Hindlimb muscle (tissue), 1 donor: ENCODE measurements around the gene KLK1. TPM values are rescaled to one million over a fixed set of nuclear protein-coding genes. Genes with fewer than 3 reads are reported as not detected.

Experiments used
- DNase-seq: peaks from one replicate; pipeline ENCODE4 v3.0.0-alpha.2; 2013
- polyA plus RNA-seq: library from polyadenylated mRNA; unstranded; fragments of 120-200 nt; gene quantifications from one replicate; pipeline ENCODE4 v1.2.1, GENCODE V29; 2013; ENCODE audit not compliant: insufficient read length

Gene KLK1
- 0.27 TPM for polyA plus RNA-seq

DNA sequence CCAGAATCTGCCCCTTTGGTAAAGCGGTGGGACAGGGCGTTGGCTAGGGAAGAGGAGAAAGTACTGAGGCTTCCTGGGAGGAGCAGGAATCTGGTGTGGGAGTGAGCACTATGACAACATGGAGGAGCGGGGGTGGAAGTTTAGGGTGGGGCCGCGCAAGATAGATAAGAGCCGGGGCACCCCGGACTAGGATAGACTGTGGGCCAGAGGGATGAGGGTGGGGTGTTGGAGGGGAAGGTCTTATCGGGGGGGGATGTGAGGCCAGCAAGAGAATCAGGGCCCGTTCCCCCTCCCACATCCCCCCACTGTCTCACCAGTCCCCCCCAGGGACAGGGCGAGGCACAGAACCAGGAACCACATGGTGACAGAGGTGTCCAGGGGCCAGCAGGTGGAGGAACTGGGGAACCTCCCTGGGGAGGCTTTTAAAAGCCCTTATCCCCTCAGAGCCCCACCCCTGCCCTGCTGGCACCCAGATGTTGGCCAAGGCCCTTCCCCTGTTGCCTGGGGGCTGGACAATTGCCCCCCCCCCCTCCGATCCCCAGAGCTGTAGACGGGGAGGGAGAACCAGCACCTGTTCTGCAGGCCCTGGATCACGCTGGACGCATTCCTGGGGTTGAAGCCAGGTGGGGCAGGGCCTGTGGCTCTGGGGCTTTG, at the start of gene KLK1:
Gene KLK1, minus strand, starts transcription at position 399 of the 654 bp plus-strand sequence. Its CDS starts 39 bp downstream, at position 360.
- DNase-seq, result no peak

DNA sequence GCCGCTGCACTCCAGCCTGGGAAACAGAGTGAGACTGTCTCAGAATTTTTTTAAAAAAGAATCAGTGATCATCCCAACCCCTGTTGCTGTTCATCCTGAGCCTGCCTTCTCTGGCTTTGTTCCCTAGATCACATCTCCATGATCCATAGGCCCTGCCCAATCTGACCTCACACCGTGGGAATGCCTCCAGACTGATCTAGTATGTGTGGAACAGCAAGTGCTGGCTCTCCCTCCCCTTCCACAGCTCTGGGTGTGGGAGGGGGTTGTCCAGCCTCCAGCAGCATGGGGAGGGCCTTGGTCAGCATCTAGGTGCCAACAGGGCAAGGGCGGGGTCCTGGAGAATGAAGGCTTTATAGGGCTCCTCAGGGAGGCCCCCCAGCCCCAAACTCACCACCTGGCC, 49.5 kb upstream of the KLK1 start, which contains the start of gene KLK2:
Gene KLK2, plus strand, starts transcription at position 384 of the 400 bp plus-strand sequence. CDS start 35 bp downstream, outside the sequence.
- no peak for DNase-seq

DNA sequence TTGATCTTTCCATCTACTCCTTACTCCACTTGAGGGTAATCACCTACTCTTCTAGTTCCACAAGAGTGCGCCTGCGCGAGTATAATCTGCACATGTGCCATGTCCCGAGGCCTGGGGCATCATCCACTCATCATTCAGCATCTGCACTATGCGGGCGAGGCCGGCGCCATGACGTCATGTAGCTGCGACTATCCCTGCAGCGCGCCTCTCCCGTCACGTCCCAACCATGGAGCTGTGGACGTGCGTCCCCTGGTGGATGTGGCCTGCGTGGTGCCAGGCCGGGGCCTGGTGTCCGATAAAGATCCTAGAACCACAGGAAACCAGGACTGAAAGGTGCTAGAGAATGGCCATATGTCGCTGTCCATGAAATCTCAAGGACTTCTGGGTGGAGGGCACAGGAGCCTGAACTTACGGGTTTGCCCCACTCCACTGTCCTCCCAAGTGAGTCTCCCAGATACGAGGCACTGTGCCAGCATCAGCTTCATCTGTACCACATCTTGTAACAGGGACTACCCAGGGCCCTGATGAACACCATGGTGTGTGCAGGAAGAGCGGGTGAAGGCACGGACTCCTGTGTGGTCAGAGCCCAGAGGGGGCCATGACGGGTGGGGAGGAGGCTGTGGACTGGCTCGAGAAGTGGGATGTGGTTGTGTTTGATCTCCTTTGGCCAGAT, 47.0 kb upstream of the KLK1 start:
- DNase-seq, result no peak

DNA sequence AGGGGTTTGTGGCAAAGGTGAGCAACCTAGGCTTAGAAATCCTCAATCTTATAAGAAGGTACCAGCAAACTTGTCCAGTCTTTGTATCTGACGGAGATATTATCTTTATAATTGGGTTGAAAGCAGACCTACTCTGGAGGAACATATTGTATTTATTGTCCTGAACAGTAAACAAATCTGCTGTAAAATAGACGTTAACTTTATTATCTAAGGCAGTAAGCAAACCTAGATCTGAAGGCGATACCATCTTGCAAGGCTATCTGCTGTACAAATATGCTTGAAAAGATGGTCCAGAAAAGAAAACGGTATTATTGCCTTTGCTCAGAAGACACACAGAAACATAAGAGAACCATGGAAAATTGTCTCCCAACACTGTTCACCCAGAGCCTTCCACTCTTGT, 45.9 kb upstream of the KLK1 start:
- no peak for DNase-seq

DNA sequence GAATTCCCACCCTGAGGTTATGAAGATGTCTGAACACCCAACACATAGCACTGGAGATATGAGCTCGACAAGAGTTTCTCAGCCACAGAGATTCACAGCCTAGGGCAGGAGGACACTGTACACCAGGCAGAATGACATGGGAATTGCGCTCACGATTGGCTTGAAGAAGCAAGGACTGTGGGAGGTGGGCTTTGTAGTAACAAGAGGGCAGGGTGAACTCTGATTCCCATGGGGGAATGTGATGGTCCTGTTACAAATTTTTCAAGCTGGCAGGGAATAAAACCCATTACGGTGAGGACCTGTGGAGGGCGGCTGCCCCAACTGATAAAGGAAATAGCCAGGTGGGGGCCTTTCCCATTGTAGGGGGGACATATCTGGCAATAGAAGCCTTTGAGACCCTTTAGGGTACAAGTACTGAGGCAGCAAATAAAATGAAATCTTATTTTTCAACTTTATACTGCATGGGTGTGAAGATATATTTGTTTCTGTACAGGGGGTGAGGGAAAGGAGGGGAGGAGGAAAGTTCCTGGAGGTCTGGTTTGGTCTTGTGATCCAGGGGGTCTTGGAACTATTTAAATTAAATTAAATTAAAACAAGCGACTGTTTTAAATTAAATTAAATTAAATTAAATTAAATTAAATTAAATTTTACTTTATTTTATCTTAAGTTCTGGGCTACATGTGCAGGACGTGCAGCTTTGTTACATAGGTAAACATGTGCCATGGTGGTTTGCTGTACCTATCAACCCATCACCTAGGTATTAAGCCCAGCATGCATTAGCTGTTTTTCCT, 38.1 kb upstream of the KLK1 start:
- no peak for DNase-seq

DNA sequence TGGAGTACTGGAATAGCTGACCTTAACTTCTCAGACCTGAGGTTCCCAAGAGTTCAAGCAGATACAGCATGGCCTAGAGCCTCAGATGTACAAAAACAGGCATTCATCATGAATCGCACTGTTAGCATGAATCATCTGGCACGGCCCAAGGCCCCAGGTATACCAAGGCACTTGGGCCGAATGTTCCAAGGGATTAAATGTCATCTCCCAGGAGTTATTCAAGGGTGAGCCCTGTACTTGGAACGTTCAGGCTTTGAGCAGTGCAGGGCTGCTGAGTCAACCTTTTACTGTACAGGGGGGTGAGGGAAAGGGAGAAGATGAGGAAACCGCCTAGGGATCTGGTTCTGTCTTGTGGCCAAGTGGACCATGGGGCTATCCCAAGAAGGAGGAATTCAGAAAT, 37.4 kb upstream of the KLK1 start:
- no peak for DNase-seq

DNA sequence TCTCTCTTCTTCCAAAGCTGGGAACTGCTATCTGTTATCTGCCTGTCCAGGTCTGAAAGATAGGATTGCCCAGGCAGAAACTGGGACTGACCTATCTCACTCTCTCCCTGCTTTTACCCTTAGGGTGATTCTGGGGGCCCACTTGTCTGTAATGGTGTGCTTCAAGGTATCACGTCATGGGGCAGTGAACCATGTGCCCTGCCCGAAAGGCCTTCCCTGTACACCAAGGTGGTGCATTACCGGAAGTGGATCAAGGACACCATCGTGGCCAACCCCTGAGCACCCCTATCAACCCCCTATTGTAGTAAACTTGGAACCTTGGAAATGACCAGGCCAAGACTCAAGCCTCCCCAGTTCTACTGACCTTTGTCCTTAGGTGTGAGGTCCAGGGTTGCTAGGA, 36.3 kb upstream of the KLK1 start:
- DNase-seq, result no peak

DNA sequence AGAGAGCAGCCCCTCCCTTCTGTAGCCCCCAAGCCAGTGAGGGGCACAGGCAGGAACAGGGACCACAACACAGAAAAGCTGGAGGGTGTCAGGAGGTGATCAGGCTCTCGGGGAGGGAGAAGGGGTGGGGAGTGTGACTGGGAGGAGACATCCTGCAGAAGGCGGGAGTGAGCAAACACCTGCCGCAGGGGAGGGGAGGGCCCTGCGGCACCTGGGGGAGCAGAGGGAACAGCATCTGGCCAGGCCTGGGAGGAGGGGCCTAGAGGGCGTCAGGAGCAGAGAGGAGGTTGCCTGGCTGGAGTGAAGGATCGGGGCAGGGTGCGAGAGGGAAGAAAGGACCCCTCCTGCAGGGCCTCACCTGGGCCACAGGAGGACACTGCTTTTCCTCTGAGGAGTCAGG, 35.3 kb upstream of the KLK1 start:
- no peak for DNase-seq

DNA sequence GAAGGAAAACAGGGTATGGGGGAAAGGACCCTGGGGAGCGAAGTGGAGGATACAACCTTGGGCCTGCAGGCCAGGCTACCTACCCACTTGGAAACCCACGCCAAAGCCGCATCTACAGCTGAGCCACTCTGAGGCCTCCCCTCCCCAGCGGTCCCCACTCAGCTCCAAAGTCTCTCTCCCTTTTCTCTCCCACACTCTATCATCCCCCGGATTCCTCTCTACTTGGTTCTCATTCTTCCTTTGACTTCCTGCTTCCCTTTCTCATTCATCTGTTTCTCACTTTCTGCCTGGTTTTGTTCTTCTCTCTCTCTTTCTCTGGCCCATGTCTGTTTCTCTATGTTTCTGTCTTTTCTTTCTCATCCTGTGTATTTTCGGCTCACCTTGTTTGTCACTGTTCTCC, 33.8 kb upstream of the KLK1 start:
- no peak for DNase-seq

DNA sequence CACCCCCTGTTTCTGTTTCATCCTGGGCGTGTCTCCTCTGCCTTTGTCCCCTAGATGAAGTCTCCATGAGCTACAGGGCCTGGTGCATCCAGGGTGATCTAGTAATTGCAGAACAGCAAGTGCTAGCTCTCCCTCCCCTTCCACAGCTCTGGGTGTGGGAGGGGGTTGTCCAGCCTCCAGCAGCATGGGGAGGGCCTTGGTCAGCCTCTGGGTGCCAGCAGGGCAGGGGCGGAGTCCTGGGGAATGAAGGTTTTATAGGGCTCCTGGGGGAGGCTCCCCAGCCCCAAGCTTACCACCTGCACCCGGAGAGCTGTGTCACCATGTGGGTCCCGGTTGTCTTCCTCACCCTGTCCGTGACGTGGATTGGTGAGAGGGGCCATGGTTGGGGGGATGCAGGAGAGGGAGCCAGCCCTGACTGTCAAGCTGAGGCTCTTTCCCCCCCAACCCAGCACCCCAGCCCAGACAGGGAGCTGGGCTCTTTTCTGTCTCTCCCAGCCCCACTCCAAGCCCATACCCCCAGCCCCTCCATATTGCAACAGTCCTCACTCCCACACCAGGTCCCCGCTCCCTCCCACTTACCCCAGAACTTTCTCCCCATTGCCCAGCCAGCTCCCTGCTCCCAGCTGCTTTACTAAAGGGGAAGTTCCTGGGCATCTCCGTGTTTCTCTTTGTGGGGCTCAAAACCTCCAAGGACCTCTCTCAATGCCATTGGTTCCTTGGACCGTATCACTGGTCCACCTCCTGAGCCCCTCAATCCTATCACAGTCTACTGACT, 31.2 kb upstream of the KLK1 start, which contains the start of gene KLK3:
Gene KLK3, plus strand, starts transcription at position 280 of the 775 bp plus-strand sequence. Its CDS starts 41 bp downstream, at position 321.
- DNase-seq, result no peak

DNA sequence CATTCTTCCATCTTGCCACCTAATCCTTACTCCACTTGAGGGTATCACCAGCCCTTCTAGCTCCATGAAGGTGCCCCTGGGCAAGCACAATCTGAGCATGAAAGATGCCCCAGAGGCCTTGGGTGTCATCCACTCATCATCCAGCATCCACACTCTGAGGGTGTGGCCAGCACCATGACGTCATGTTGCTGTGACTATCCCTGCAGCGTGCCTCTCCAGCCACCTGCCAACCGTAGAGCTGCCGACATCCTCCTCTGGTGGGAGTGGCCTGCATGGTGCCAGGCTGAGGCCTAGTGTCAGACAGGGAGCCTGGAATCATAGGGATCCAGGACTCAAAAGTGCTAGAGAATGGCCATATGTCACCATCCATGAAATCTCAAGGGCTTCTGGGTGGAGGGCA, 28.0 kb upstream of the KLK1 start:
- DNase-seq, result no peak

DNA sequence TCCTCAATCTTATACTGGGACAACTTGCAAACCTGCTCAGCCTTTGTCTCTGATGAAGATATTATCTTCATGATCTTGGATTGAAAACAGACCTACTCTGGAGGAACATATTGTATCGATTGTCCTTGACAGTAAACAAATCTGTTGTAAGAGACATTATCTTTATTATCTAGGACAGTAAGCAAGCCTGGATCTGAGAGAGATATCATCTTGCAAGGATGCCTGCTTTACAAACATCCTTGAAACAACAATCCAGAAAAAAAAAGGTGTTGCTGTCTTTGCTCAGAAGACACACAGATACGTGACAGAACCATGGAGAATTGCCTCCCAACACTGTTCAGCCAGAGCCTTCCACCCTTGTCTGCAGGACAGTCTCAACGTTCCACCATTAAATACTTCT, 27.2 kb upstream of the KLK1 start:
- no peak for DNase-seq

DNA sequence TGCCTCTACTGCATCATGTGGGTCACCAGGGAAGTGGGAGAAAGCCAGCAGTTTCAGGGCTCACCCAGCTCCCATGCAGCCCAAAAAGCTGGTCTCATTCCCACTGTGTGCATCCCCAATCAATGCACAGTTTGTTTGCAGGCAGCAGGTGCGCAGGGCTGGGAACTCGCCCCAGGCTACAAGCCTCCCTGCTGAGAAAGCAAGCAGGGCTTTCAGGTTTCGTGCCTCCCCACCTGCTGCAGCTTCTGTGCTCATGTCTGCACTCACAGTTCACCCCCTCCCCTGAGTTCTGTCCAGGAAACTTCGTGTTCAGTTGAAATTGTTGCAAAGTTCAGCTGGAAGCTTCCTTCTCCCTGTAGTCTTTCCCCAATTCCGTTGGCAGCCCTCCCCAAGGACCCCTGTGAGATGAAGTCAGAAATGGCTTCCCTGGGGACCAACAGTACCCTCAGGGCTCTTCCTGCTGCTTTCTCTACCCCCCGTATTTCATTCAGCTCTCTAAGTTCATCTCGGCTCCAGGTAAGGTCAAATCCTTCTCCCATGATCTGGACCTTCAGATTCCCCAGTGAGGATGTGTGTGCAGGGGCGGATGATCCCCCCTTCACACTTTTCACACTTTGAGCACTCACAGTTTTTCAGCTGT, 20.8 kb upstream of the KLK1 start:
- no peak for DNase-seq

DNA sequence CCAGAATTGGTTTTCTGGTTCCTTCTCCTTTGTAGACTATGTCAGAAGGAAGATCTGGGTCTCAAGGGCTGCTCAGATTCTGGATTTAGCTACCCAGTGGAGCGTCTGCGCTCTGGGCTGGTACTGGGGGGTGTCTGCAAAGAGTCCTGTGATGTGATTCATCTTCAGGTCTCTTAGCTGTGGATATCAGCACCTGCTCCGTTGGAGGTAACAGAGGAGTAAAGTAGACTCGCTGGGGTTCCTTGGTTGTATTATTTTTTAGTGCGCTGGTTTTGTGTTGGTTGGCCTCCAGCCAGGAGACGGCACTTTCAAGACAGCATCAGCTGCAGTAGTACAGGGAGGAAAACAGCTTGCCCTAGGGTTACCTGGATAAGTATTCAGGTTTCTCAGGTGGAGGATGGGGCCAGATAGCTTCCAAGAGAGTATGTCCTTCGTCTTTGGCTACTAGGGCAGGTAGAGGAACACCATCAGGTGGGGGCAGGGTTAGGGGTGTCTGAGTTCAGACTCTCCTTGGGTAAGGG, 20.2 kb upstream of the KLK1 start:
- no peak for DNase-seq

DNA sequence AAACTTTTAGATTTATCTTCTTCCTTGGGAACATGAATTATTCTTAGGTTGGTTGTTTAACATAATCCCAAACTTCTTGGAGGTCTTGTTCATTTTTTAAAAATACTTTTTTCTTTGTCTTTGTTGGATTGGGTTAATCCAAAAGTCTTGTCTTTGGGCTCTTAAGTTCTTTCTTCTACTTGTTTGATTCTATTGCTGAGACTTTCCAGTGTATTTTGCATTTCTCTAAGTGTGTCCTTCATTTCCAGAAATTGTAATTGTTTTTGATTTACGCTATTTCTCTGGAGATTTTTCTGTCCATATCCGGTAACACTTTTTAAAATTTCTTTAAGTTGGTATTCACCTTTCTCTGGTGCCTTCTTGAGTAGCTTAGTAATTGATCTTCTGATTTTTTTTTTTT, 19.6 kb upstream of the KLK1 start:
- no peak for DNase-seq

DNA sequence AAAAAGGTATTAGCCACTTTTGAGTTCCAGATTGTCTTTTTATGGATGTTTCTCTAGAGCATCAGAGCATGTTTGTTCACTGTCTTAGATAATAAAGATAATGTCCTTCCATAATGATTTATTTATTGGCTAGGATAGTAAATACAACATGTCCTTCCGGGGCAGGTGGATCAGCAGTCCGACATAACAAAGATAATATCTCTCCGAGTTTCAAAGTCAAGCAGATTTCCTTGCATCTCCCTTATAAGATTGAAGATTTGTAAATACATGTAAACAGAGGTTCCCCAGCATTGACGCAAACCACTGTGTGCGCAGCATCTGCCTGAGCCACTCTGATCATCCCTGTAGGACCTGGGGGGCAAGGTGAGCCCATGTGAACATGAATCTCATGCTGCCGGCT, 18.5 kb upstream of the KLK1 start:
- DNase-seq, result no peak

DNA sequence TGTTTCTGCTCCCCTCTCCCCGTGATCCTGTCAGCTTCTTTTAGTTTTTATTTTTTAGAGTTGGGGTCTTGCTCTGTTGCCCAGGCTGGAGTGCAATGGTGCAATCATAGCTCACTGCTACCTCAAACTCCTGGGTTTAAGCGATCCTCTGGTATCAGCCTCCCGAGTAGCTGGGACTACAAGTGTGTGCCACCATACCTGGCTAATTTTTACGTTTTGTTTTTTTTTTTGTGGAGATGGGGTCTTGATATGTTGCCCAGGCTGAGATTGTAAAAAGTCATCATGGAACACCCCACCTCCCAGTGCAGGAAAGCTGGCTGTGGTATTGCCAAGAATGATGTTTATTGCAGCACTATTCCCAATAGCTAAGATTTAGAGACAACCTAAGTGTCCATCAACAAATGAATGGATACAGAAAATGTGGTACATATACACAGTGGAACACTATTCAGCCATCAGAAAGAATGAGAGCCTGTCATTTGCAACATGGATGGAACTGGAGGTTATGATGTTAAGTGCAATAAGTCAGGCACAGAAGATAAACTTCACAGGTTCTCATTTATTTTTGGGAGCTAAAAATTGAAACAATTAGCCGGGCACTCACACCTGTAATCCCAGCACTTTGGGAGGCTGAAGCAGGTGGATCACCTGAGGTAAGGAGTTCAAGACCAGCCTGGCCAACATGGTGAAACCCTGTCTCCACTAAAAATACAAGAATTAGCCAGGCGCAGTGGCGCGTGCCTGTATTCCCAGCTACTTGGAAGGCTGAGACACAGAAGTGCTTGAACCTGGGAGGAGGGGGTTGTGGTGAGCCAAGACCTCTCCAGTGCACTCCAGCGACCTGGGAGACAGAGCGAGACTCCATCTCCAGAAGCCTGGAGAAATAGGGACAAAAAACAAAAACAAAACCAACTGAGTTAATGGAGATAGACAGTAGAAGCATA, 16.4 kb upstream of the KLK1 start:
- no peak for DNase-seq

DNA sequence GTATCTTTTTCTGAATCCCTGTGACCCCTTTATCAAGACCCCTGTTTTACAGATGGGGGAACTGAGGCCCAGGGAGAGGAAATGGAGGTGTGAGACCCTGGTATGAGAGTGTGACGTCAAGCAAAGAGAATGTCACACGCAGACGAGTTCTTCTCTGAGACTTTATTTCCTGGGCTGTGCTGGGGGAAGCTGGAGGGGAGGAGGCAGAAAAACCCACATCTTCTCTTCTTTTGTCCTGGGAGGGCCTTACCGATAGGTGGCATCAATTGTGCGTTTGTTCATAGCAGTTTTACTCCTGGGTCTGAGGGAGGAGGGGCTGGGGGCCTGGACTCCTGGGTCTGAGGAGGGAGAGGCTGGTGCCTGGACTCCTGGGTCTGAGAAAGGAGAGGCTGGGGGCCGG, 14.7 kb upstream of the KLK1 start:
- no peak for DNase-seq

DNA sequence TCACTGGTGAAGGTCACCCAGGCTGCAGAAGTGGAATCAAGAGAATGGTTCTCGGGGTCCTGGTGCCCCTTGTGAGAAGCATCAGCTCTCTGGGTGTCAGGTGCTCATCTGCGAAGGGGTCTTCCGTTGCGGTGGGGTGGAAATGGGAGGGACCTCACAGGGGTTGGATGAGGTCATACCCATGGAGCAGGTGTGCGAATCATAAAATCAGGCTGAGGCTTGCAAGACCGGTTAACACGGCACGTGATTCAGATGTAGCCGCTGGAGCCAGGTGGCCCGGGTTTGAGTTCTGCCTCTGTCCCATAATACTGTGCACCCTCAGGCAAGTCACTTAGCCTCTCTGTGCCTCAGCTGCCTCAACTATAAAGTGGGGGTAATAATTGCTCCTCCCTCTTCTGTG, 13.7 kb upstream of the KLK1 start:
- DNase-seq, result no peak

DNA sequence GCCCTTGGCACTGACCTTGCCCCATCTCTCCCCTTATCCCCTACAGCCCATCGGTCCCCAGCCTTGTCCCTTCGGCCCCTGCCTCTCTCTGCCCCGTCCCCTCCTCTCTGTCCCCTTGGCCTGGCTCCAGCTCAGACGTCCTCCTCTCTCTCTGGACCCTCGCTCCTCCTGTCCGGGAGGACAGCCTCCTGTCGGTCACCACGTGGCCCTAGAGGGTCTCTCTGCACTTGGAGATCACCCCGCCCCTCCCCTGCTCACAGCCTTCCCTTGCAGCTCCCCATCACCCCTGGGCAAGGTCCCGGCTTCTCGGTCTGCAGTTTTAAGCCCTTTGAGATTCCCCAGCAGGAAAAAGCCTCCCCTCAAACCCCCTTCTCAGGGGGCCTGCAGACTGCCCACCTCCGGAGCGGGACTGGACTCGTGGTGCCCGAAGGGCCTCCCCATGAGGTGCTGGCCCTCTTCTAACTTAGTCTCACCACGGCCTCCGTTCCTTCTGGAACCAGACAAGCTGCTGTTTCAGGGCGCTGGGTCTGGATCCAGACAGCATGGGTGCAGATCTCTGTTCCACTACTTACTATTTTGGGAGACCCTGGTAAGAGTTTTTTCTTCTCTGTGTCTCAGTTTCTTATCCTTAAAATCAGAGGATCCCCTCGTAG, 13.1 kb upstream of the KLK1 start:
- no peak for DNase-seq
